ENCODE results near the gene LSP1.

Gene LSP1

DNA sequence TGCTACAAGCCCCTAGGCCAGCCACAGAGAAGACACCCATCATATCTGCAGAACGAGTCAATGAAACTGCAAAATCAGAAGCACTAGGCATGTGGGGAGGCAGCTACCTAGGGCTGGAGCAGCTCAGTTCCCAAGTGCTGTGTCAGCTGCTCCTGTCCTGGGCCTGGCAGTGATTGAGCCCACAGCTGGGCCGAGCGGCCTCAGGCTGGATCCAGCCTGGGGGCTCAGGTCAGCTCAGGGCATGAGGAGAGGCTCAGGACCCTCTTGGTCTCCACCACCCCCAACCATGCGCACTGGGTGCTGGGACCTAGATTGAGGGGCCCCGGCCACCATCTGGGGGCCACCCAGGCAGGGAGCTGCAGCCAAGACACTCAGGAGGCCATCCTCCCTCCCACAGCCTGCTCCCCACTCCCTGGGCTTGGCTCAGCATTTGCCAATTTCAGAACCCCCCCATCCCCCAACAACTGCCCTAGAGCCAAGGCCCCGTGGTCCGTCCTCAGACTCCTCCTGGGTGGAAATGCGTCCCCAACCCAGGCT, 64.2 kb downstream of the LSP1 start:
- TF ChIP-seq TEAD4 (IDR thresholded peaks at IDR 0.05) (no peak), EP300 (IDR thresholded peaks at IDR 0.05; ENCODE audit: borderline replicate concordance) (no peak), TAF1 (IDR thresholded peaks at IDR 0.05; ENCODE audit: low read depth) (no peak), RAD21 (IDR thresholded peaks at IDR 0.05; ENCODE audit: low read depth) (no peak), TCF12 (IDR thresholded peaks at IDR 0.05; ENCODE audit: low read depth) (no peak), FOXM1 (IDR thresholded peaks at IDR 0.05; ENCODE audit: borderline replicate concordance, low read depth) (no peak), CREB1 (IDR thresholded peaks at IDR 0.05; ENCODE audit: low read depth) (no peak), CEBPB (IDR thresholded peaks at IDR 0.05) (no peak), YY1 (IDR thresholded peaks at IDR 0.05; ENCODE audit: low read depth) (no peak), NFIC (IDR thresholded peaks at IDR 0.05) (no peak), ZBTB7A (IDR thresholded peaks at IDR 0.05; ENCODE audit: low read depth) (no peak), EGR1 (IDR thresholded peaks at IDR 0.05) (no peak)
- TF ChIP-seq, protein P1, sequence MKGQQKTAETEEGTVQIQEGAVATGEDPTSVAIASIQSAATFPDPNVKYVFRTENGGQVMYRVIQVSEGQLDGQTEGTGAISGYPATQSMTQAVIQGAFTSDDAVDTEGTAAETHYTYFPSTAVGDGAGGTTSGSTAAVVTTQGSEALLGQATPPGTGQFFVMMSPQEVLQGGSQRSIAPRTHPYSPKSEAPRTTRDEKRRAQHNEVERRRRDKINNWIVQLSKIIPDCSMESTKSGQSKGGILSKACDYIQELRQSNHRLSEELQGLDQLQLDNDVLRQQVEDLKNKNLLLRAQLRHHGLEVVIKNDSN (IDR thresholded peaks at IDR 0.05): no peak
- TF ChIP-seq, protein P2, sequence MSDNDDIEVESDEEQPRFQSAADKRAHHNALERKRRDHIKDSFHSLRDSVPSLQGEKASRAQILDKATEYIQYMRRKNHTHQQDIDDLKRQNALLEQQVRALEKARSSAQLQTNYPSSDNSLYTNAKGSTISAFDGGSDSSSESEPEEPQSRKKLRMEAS (IDR thresholded peaks at IDR 0.05): no peak
- TF ChIP-seq, protein P3, sequence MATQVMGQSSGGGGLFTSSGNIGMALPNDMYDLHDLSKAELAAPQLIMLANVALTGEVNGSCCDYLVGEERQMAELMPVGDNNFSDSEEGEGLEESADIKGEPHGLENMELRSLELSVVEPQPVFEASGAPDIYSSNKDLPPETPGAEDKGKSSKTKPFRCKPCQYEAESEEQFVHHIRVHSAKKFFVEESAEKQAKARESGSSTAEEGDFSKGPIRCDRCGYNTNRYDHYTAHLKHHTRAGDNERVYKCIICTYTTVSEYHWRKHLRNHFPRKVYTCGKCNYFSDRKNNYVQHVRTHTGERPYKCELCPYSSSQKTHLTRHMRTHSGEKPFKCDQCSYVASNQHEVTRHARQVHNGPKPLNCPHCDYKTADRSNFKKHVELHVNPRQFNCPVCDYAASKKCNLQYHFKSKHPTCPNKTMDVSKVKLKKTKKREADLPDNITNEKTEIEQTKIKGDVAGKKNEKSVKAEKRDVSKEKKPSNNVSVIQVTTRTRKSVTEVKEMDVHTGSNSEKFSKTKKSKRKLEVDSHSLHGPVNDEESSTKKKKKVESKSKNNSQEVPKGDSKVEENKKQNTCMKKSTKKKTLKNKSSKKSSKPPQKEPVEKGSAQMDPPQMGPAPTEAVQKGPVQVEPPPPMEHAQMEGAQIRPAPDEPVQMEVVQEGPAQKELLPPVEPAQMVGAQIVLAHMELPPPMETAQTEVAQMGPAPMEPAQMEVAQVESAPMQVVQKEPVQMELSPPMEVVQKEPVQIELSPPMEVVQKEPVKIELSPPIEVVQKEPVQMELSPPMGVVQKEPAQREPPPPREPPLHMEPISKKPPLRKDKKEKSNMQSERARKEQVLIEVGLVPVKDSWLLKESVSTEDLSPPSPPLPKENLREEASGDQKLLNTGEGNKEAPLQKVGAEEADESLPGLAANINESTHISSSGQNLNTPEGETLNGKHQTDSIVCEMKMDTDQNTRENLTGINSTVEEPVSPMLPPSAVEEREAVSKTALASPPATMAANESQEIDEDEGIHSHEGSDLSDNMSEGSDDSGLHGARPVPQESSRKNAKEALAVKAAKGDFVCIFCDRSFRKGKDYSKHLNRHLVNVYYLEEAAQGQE (IDR thresholded peaks at IDR 0.05; ENCODE audit: low read depth): no peak

DNA sequence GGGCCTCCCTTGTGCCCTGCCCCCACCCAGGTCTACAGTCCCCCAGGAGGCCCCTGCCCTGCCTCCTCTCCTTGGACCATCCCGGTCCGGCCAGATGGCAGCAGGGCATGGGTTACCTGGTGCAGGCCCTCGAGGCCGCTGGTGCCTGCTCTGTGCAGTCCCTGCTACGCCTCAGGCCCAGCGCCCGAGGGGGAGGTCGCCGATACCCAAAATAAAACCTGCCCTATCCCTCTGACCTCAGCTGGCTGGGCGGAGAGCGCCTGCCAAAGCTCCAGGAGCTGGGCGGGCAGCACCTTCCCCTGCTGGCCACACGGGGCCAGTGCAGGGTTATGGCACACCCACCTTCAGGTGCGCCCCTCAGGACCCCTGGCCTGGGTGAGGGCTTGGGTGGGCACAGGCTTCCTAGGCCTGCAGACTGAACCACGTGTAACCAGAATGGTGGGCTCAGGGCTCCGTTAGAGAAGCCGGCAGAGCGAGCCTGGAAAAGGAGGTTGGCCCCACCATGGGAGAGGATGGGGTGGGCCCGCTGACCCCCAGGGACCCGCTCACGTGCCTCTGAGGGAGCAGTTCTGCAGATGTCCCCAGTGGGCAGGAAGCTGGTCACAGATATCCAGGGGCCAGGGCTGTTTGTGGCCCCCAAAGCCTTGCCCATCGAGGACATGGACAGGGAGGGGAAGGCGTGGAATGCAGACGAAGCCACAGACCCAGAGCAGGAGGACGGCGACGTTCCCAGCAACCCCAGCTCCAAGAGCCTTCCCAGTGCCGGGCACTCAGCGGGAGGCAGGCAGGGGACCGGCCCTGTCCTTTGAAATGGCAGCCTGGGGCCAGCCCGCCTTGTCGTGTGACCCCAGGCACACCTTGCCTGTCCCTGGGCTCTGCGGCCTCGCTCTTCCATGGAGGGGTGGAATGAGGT, 64.9 kb downstream of the LSP1 start:
- TF ChIP-seq, protein P2 (IDR thresholded peaks at IDR 0.05): no peak
- peak; percentile 65; the same call in 1 of the 2 replicates for TF ChIP-seq ZBTB7A (IDR thresholded peaks at IDR 0.05; ENCODE audit: low read depth)
- TF ChIP-seq RAD21 (IDR thresholded peaks at IDR 0.05; ENCODE audit: low read depth): peak; percentile 21; the same call in 1 of the 2 replicates
- no peak for TF ChIP-seq TCF12 (IDR thresholded peaks at IDR 0.05; ENCODE audit: low read depth)
- no peak for TF ChIP-seq CEBPB (IDR thresholded peaks at IDR 0.05)
- TF ChIP-seq YY1 (IDR thresholded peaks at IDR 0.05; ENCODE audit: low read depth): no peak
- TF ChIP-seq NFIC (IDR thresholded peaks at IDR 0.05): no peak
- TF ChIP-seq FOXM1 (IDR thresholded peaks at IDR 0.05; ENCODE audit: borderline replicate concordance, low read depth): no peak
- TF ChIP-seq TAF1 (IDR thresholded peaks at IDR 0.05; ENCODE audit: low read depth): no peak
- no peak for TF ChIP-seq CREB1 (IDR thresholded peaks at IDR 0.05; ENCODE audit: low read depth)
- TF ChIP-seq, protein P1 (IDR thresholded peaks at IDR 0.05): no peak
- TF ChIP-seq, protein P3 (IDR thresholded peaks at IDR 0.05; ENCODE audit: low read depth): no peak
- no peak for TF ChIP-seq EP300 (IDR thresholded peaks at IDR 0.05; ENCODE audit: borderline replicate concordance)
- no peak for TF ChIP-seq EGR1 (IDR thresholded peaks at IDR 0.05)

DNA sequence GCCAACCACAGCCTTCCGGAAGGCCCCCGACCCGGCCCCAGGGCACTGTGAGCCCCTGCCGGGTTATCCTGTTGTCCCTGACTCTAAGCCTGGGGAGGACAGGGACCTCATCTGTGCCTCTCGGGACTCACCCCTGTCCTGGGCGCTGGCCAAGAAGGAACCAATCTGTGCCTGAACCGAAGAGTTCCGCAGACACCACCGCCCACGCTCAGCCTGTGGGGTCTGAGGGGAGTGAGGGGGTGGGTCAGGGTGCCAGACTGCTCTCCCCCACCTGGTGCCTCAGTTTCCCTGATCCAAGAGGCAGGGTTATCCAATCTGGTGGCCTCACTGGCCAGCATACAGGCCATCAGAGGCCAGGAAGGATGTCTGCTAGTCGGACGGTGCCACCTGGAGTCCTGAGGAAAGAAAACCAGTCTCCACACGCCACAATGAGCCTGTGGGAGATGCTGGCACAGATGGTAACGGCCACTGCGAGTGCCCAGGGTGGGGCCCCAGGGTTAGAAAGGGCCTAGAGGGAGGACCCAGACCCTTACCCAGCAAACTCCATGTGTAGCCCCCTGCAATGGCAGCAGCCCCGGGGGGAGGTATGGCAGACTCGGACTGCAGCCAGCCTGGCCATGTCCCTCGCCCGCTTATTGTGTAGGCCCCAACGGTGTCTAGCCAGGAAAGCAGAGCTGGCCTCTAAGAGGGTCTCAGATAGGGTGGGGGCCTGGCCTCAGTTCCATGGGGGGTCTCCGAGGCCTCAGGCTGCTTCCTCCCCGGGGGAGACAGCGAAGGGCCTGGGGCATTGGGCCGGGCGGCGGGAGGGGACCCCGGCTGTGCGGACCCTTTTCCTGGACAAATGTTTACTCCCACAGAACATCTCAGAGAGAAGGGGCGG, 65.8 kb downstream of the LSP1 start:
- TF ChIP-seq, protein P2 (IDR thresholded peaks at IDR 0.05): no peak
- TF ChIP-seq RAD21 (IDR thresholded peaks at IDR 0.05; ENCODE audit: low read depth): peak; percentile 37; the same call in 1 of the 2 replicates

DNA sequence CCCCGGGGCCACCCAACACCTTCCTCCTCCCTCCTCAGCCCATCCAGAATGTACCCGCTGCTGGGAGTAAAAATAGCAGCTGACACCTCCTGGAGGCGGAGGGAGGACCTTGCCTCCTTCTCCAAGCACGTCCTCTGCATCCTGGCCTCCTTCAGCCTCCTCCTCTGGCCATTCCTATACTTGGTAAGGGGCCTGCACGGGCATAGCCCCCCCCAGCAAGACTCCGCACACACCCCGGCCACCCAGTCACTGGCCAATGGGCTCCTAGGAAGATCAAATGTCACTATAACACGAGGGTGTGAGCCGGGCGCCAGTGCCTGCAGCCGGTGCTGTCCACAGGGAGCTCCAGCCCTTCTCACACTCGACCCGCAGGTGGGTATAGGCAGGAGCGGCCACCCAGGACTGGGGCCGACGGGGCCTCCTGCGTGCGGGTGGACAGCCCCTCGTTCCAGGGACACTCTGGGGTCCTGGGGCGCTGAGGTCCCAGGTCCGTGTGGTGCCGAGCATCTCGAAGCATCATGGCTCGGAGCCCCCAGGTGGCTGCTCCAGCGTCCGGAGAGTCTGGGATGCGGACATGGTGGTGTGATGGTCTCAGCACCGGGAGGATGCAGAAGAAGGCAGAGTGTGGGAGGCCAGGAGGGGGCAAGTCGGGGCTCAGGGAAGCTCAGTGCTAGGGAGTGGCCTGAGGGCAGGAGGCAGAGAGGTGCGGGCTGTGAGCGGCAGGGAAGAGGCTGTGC, 66.7 kb downstream of the LSP1 start, which contains the start of gene TNNT3:
Gene TNNT3 (plus strand): TSS at position 313 of the 737 bp plus-strand sequence. CDS start 3,172 bp downstream, outside the sequence.
- no peak for TF ChIP-seq TEAD4 (IDR thresholded peaks at IDR 0.05)
- no peak for TF ChIP-seq FOXM1 (IDR thresholded peaks at IDR 0.05; ENCODE audit: borderline replicate concordance, low read depth)
- TF ChIP-seq NFIC (IDR thresholded peaks at IDR 0.05): no peak
- TF ChIP-seq YY1 (IDR thresholded peaks at IDR 0.05; ENCODE audit: low read depth): no peak
- TF ChIP-seq EP300 (IDR thresholded peaks at IDR 0.05; ENCODE audit: borderline replicate concordance): no peak
- TF ChIP-seq RAD21 (IDR thresholded peaks at IDR 0.05; ENCODE audit: low read depth): no peak

Measured in Ishikawa (cell line).